CD4-positive, alpha-beta T cell (primary cell): ENCODE measurements around the gene ARL6IP1. TPM values are rescaled to one million over a fixed set of nuclear protein-coding genes. Genes with fewer than 3 reads are reported as not detected.

Experiments
- ATAC-seq: fragments of 200-7000 bp; cut with Tn5 transposase; one replicate; pipeline ENCODE4 v1.10.0; 2022; ENCODE audit warnings: mild to moderate bottlenecking; ENCODE audit not compliant: poor library complexity
- CTCF ChIA-PET: fragments of 350-600 bp; sonication (Branson Sonifier 250); formaldehyde crosslinking; loops from one replicate; lab custom pipeline; 2021; ENCODE audit warnings: antibody characterized with exemption, inconsistent platforms; lab: Charles Lee
- POLR2A ChIA-PET: fragments of 350-600 bp; sonication (Branson Sonifier 250); formaldehyde crosslinking; loops from one replicate; lab custom pipeline; 2021; ENCODE audit warnings: antibody characterized with exemption, inconsistent platforms; lab: Charles Lee
- DNase-seq, 14 experiments: peaks; one replicate each; pipeline ENCODE4 v3.0.0-alpha.2; 2013 to 2020; ENCODE audit warnings: mixed read lengths in 2 of 14
- H3K27ac ChIP-seq, 2 donors: one replicate each; pipeline versions ENCODE4 v1.5.1 to v1.7.0; 2013; ENCODE audit warnings: low read length in 2 of 2, low read depth in 1 of 2, mild to moderate bottlenecking in 1 of 2
- H3K27me3 ChIP-seq, 2 experiments: 1 replicate in 1 of 2; 2 replicates in 1 of 2; pipeline versions ENCODE4 v1.6.1 to v1.7.0; 2013; ENCODE audit warnings: low read length in 2 of 2, control low read depth in 1 of 2, mild to moderate bottlenecking in 1 of 2, moderate library complexity in 1 of 2; ENCODE audit not compliant: insufficient read depth in 2 of 2, control insufficient read depth in 1 of 2
- H3K36me3 ChIP-seq: one replicate; pipeline ENCODE4 v1.6.1; 2013; ENCODE audit warnings: low read length, control low read depth; ENCODE audit not compliant: insufficient read depth
- H3K4me1 ChIP-seq: one replicate; pipeline ENCODE4 v1.6.1; 2013; ENCODE audit warnings: low read length, control low read depth; ENCODE audit not compliant: insufficient read depth
- H3K4me3 ChIP-seq: one replicate; pipeline ENCODE4 v1.5.1; 2013; ENCODE audit warnings: mild to moderate bottlenecking, low read length, moderate library complexity
- H3K9me3 ChIP-seq, 2 experiments: 1 replicate in 1 of 2; 2 replicates in 1 of 2; pipeline versions ENCODE4 v1.6.1 to v1.7.0; 2013; ENCODE audit warnings: low read length in 2 of 2, mild to moderate bottlenecking in 2 of 2, control low read depth in 1 of 2, moderate library complexity in 1 of 2; ENCODE audit not compliant: control insufficient read depth in 1 of 2, insufficient read depth in 1 of 2
- H3K27ac Mint-ChIP-seq: one replicate; pipeline ENCODE4 v1.8.0; 2020; ENCODE audit warnings: mixed read lengths
- H3K27me3 Mint-ChIP-seq: one replicate; pipeline ENCODE4 v1.8.0; 2021; ENCODE audit warnings: mixed read lengths
- H3K36me3 Mint-ChIP-seq: one replicate; pipeline ENCODE4 v1.8.0; 2021; ENCODE audit warnings: low read depth, mixed read lengths
- H3K4me1 Mint-ChIP-seq: one replicate; pipeline ENCODE4 v1.8.0; 2021; ENCODE audit warnings: low read depth, mixed read lengths
- H3K4me3 Mint-ChIP-seq: one replicate; pipeline ENCODE4 v1.8.0; 2020; ENCODE audit warnings: mild to moderate bottlenecking, mixed read lengths
- H3K9me3 Mint-ChIP-seq: one replicate; pipeline ENCODE4 v1.8.0; 2020; ENCODE audit warnings: mixed read lengths
- CTCF ChIP-seq: fragments of 200-600 bp; IDR thresholded peaks from one replicate; pipeline ENCODE4 v1.8.0; 2022; ENCODE audit warnings: antibody characterized with exemption, mild to moderate bottlenecking
- intact Hi-C, 2 experiments: fragments of 100-400 bp; cut with DNase I in 1 of 2; cut with micrococcal nuclease in 1 of 2; formaldehyde crosslinking; loops; one replicate each; pipeline versions ENCODE4 v1.15.1 to v1.9.0; 2023 to 2025; cut with DNase I, micrococcal nuclease
- total RNA-seq, 174 experiments: library from RNA in 2 of 174; stranded (reverse) in 2 of 174; gene quantifications; one replicate each; pipeline ENCODE4 v1.2.3 and lab custom pipeline; 2021 to 2026

The ARL6IP1 gene
- total RNA-seq, 2 experiments from 2014 or later = 109 to 111 TPM

GRCh38 chr16:18834864-18835263 is 33.5 kb upstream of the ARL6IP1 start:
- Mint-ChIP-seq H3K27ac (peak overlapping the region; percentile 27), H3K36me3 (peaks cover 92% of the 10 kb centered on the region), H3K4me1 (no peaks in the 10 kb centered on the region), H3K9me3 (no peaks in the 10 kb centered on the region), H3K27me3 (no peaks in the 10 kb centered on the region), H3K4me3 (no peak overlapping the region)
- Histone ChIP-seq H3K9me3 (no peaks in the 10 kb centered on the region), H3K27ac (no peak overlapping the region), H3K4me1 (no peaks in the 10 kb centered on the region), H3K36me3 (peaks cover 90% of the 10 kb centered on the region), H3K27me3 (no peaks in the 10 kb centered on the region), H3K4me3 (no peak overlapping the region)
- ChIA-PET POLR2A (no interaction called here), CTCF (no interaction called here)
- DNase-seq (no peak), ATAC-seq (no peak)
- intact Hi-C loops = no loop called here
- no peak for TF ChIP-seq CTCF

GRCh38 chr16:18833707-18834505 is 32.6 kb upstream of the ARL6IP1 start:
- H3K9me3 ChIP-seq = no peaks in the 10 kb centered on the region
- ATAC-seq (no peak), DNase-seq (no peak)
- TF ChIP-seq CTCF = no peak
- H3K36me3 ChIP-seq = peaks cover 90% of the 10 kb centered on the region
- H3K4me3 ChIP-seq = no peak overlapping the region
- no peaks in the 10 kb centered on the region for H3K9me3 Mint-ChIP-seq
- intact Hi-C loops = no loop called here
- ChIA-PET CTCF (interaction anchor here (2.0 kb wide), 1 partner anchor 14 kb away, joined by 6 read pairs; no protein-coding TSS in a partner anchor), POLR2A (interaction anchor here (0.7 kb wide), 1 partner anchor 1167 kb away, joined by 3 read pairs; no protein-coding TSS in a partner anchor)
- no peaks in the 10 kb centered on the region for H3K27me3 ChIP-seq
- no peak overlapping the region for H3K27ac ChIP-seq
- H3K4me3 Mint-ChIP-seq = no peak overlapping the region
- H3K4me1 Mint-ChIP-seq = no peaks in the 10 kb centered on the region
- H3K27me3 Mint-ChIP-seq = no peaks in the 10 kb centered on the region
- H3K27ac Mint-ChIP-seq = peak overlapping the region; percentile 28
- no peaks in the 10 kb centered on the region for H3K4me1 ChIP-seq
- peaks cover 92% of the 10 kb centered on the region for H3K36me3 Mint-ChIP-seq

DNA sequence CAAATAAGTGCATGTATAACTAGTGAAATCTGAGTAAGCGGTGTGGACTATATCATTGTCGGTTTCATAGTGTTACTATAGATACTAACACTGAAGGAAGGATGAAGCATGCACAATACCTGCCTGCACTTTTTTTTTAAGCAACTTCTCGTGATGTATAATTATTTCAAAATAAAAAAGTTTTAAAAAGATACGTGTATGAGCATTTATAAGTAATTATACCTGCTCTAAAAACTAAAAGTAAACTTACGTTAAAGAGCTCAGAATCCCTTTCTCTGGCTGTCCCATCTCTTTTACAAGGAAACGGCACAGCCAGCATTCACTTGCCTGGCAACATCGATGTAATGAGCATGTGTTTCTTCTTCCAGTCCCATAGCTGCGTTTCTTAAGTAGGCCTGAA is 31.3 kb upstream of the ARL6IP1 start:
- ChIA-PET POLR2A (no interaction called here), CTCF (interaction anchor here (0.8 to 2.0 kb wide), 2 partner anchors 12 to 13 kb away, joined by 3 to 6 read pairs; no protein-coding TSS in a partner anchor)
- no peaks in the 10 kb centered on the region for H3K4me1 ChIP-seq
- H3K27ac ChIP-seq = no peak overlapping the region
- ATAC-seq = no peak
- DNase-seq = no peak
- no peak overlapping the region for H3K4me3 Mint-ChIP-seq
- no peak overlapping the region for H3K27ac Mint-ChIP-seq
- intact Hi-C loops = no loop called here
- peaks cover 87% of the 10 kb centered on the region for H3K36me3 ChIP-seq
- no peaks in the 10 kb centered on the region for H3K9me3 Mint-ChIP-seq
- H3K9me3 ChIP-seq = no peaks in the 10 kb centered on the region
- H3K4me3 ChIP-seq = no peak overlapping the region
- H3K27me3 Mint-ChIP-seq = no peaks in the 10 kb centered on the region
- no peaks in the 10 kb centered on the region for H3K4me1 Mint-ChIP-seq
- H3K36me3 Mint-ChIP-seq = peaks cover 92% of the 10 kb centered on the region
- no peak for TF ChIP-seq CTCF
- H3K27me3 ChIP-seq = no peaks in the 10 kb centered on the region
